ENCODE results near the gene UGT1A7.

The UGT1A7 gene

GRCh38 chr2:233674995-233675394, 6.7 kb upstream of the UGT1A7 start:
- peaks cover 6% of the 10 kb centered on the region for H3K4me1 Mint-ChIP-seq

GRCh38 chr2:233676046-233676445, 5.7 kb upstream of the UGT1A7 start:
- no peaks in the 10 kb centered on the region for H3K36me3 Mint-ChIP-seq (ENCODE audit: low read depth)
- no peak overlapping the region for H3K4me3 Mint-ChIP-seq
- TF ChIP-seq CTCF (IDR thresholded peaks at IDR 0.05; ENCODE audit: unreplicated experiment in 3 of 3): no peak
- H3K9me3 Mint-ChIP-seq: peaks cover 3% of the 10 kb centered on the region
- no peaks in the 10 kb centered on the region for H3K27me3 Mint-ChIP-seq (ENCODE audit: low read depth)
- peaks cover 6% of the 10 kb centered on the region for H3K4me1 Mint-ChIP-seq
- no peak overlapping the region for H3K27ac Mint-ChIP-seq

More at GRCh38 chr2:233674995-233675394, 6.7 kb upstream of the UGT1A7 start:
- Mint-ChIP-seq H3K36me3 (ENCODE audit: low read depth) (no peaks in the 10 kb centered on the region), H3K9me3 (peaks cover 3% of the 10 kb centered on the region), H3K4me3 (no peak overlapping the region), H3K27ac (no peak overlapping the region), H3K27me3 (ENCODE audit: low read depth) (no peaks in the 10 kb centered on the region)
- TF ChIP-seq CTCF (IDR thresholded peaks at IDR 0.05; ENCODE audit: unreplicated experiment in 3 of 3): no peak

- H3K27me3 Mint-ChIP-seq (ENCODE audit: low read depth): no peaks in the 10 kb centered on the region
- peaks cover 3% of the 10 kb centered on the region for H3K9me3 Mint-ChIP-seq
- TF ChIP-seq CTCF (IDR thresholded peaks at IDR 0.05; ENCODE audit: unreplicated experiment in 3 of 3): no peak
- no peak overlapping the region for H3K27ac Mint-ChIP-seq
- no peak overlapping the region for H3K4me3 Mint-ChIP-seq
- H3K4me1 Mint-ChIP-seq: peaks cover 6% of the 10 kb centered on the region
- no peaks in the 10 kb centered on the region for H3K36me3 Mint-ChIP-seq (ENCODE audit: low read depth)
Measured at GRCh38 chr2:233679196-233679595, 2.5 kb upstream of the UGT1A7 start.

- no peaks in the 10 kb centered on the region for H3K4me1 Mint-ChIP-seq
- TF ChIP-seq CTCF (IDR thresholded peaks at IDR 0.05; ENCODE audit: unreplicated experiment in 3 of 3): no peak
- H3K27me3 Mint-ChIP-seq (ENCODE audit: low read depth): no peaks in the 10 kb centered on the region
- no peak overlapping the region for H3K27ac Mint-ChIP-seq
- no peak overlapping the region for H3K4me3 Mint-ChIP-seq
- H3K36me3 Mint-ChIP-seq (ENCODE audit: low read depth): no peaks in the 10 kb centered on the region
- H3K9me3 Mint-ChIP-seq: peaks cover 3% of the 10 kb centered on the region
Measured at GRCh38 chr2:233680361-233681045, 1.2 kb upstream of the UGT1A7 start.

GRCh38 chr2:233684640-233685039, 2.9 kb downstream of the UGT1A7 start:
- Mint-ChIP-seq H3K36me3 (ENCODE audit: low read depth) (no peaks in the 10 kb centered on the region), H3K4me3 (no peak overlapping the region), H3K4me1 (no peaks in the 10 kb centered on the region), H3K27ac (no peak overlapping the region), H3K27me3 (ENCODE audit: low read depth) (peaks cover 5% of the 10 kb centered on the region), H3K9me3 (no peaks in the 10 kb centered on the region)
- no peak for TF ChIP-seq CTCF (IDR thresholded peaks at IDR 0.05; ENCODE audit: unreplicated experiment in 3 of 3)

- no peaks in the 10 kb centered on the region for H3K4me1 Mint-ChIP-seq
- H3K9me3 Mint-ChIP-seq: no peaks in the 10 kb centered on the region
- H3K27me3 Mint-ChIP-seq (ENCODE audit: low read depth): peaks cover 5% of the 10 kb centered on the region
- no peak overlapping the region for H3K4me3 Mint-ChIP-seq
- TF ChIP-seq CTCF (IDR thresholded peaks at IDR 0.05; ENCODE audit: unreplicated experiment in 3 of 3): no peak
- no peak overlapping the region for H3K27ac Mint-ChIP-seq
- H3K36me3 Mint-ChIP-seq (ENCODE audit: low read depth): no peaks in the 10 kb centered on the region
Measured at GRCh38 chr2:233686928-233687327, 5.2 kb downstream of the UGT1A7 start.
